22Rv1 (cell line): ENCODE results near the gene PPIH.
"Not testable (repeated sequence)": the region's sequence is repeated elsewhere in the genome, so short reads cannot be mapped to it uniquely, and the experiment has no call there.

Experiments used
- CTCF ChIP-seq: fragments of 450-650 bp; IDR thresholded peaks from 2 replicates; pipeline ENCODE4 v1.5.1; 2017; ENCODE audit warnings: mild to moderate bottlenecking
- ZFX ChIP-seq: fragments of 450-650 bp; IDR thresholded peaks from 2 replicates; pipeline ENCODE4 v1.6.1; 2017; ENCODE audit warnings: antibody characterized with exemption, borderline replicate concordance

DNA sequence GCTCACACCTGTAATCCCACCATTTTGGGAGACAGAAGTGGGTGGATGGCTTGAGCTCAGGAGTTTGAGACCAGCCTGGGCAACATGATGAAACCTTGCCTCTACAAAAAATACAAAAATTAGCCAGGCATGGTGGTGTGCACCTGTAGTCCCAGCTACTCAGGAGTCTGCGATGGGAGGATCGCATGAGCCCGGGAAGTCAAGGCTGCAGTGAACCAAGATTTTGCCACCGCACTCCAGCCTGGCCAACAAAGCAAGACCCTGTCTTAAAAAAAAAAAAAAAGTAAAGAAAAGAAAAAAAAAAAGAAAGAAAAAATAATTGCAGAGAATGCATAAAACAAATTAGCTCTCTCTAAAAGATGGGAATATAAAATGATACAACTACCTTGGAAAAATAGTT, 67.6 kb downstream of the PPIH start:
- not testable (repeated sequence) for TF ChIP-seq CTCF, ZFX
